A549 (cell line): ENCODE results near the gene TMEM117. TPM values are rescaled to one million over a fixed set of nuclear protein-coding genes. Genes with fewer than 3 reads are reported as not detected.

Experiments used
- ATAC-seq, 2 experiments: fragments of 200-7000 bp in 1 of 2; fragments of >200 bp in 1 of 2; cut with Nextera tagmentation in 1 of 2; cut with Tn5 transposase in 1 of 2; 3 replicates each; pipeline versions ENCODE4 v1.8.0 to v1.9.1; 2018 to 2020; ENCODE audit warnings: mild to moderate bottlenecking in 1 of 2, moderate library complexity in 1 of 2
- CTCF ChIA-PET: fragments of 300-600 bp; sonication (Branson Sonifier 250); formaldehyde crosslinking; extraction: SDS; loops from one replicate; lab custom pipeline; 2021; ENCODE audit warnings: antibody characterized with exemption, inconsistent platforms; lab: Yijun Ruan, JAX
- POLR2A ChIA-PET: fragments of 350-600 bp; formaldehyde crosslinking; extraction: SDS; loops from one replicate; lab custom pipeline; 2021; ENCODE audit warnings: antibody characterized with exemption, inconsistent platforms; lab: Yijun Ruan, JAX
- DNase-seq, 2 experiments: peaks; one replicate each; pipeline versions ENCODE4 v3.0.0 to v3.0.0-alpha.2; 2011 to 2016; ENCODE audit warnings: low read depth in 1 of 2, low spot score in 1 of 2
- FAIRE-seq: peaks from 2 replicates; lab custom pipeline; 2011; peaks lifted over from hg19 to GRCh38; lab: Jason Lieb, UNC
- H3K27ac ChIP-seq, 2 experiments: fragments of >200 bp; sonication (Bioruptor Twin); formaldehyde crosslinking; 3 replicates each; pipeline ENCODE4 v1.5.1; 2016 to 2017
- H3K4me1 ChIP-seq: fragments of >200 bp; sonication (Bioruptor Twin); formaldehyde crosslinking; 3 replicates; pipeline ENCODE4 v1.6.1; 2016
- H3K4me2 ChIP-seq: fragments of >200 bp; sonication (Bioruptor Twin); formaldehyde crosslinking; 3 replicates; pipeline ENCODE4 v1.6.1; 2016
- H3K4me3 ChIP-seq: fragments of >200 bp; sonication (Bioruptor Twin); formaldehyde crosslinking; 3 replicates; pipeline ENCODE4 v1.5.1; 2016
- H3K9me3 ChIP-seq: fragments of >200 bp; sonication (Bioruptor Twin); formaldehyde crosslinking; 3 replicates; pipeline ENCODE4 v1.6.1; 2016
- CBX2 ChIP-seq: fragments of 200-600 bp; sonication (generic); IDR thresholded peaks from 2 replicates; pipeline ENCODE4 v1.6.1; 2016; ENCODE audit warnings: low read depth, mild to moderate bottlenecking, borderline replicate concordance
- E2F6 ChIP-seq: IDR thresholded peaks from 2 replicates; pipeline ENCODE4 v1.6.1; 2012; ENCODE audit warnings: low read depth, borderline replicate concordance
- EHF ChIP-seq: fragments of 250-450 bp; sonication (Bioruptor Pico); IDR thresholded peaks from 2 replicates; pipeline ENCODE4 v1.5.0; 2020; ENCODE audit warnings: mild to moderate bottlenecking
- ELK1 ChIP-seq: fragments of 150-350 bp; IDR thresholded peaks from 2 replicates; pipeline ENCODE4 v1.6.1; 2014; ENCODE audit warnings: low read depth, mild to moderate bottlenecking, low read length
- EP300 ChIP-seq, 2 experiments: fragments of >200 bp; sonication (Bioruptor Twin); formaldehyde crosslinking; IDR thresholded peaks; 2 replicates in 1 of 2; 3 replicates in 1 of 2; pipeline ENCODE4 v1.6.1; 2016 to 2017
- ESRRA ChIP-seq: fragments of 150-350 bp; IDR thresholded peaks from 2 replicates; pipeline ENCODE4 v1.6.1; 2014; ENCODE audit warnings: mild to moderate bottlenecking, low read length, borderline replicate concordance
- FOSL2 ChIP-seq, 2 experiments: fragments of 450-650 bp in 1 of 2; fragments of >200 bp in 1 of 2; sonication (Bioruptor Twin) in 1 of 2; formaldehyde crosslinking; IDR thresholded peaks; 2 replicates each; pipeline versions ENCODE4 v1.5.0 to v1.6.1; 2016 to 2020; ENCODE audit warnings: mild to moderate bottlenecking in 1 of 2, moderate library complexity in 1 of 2
- GATA3 ChIP-seq: IDR thresholded peaks from 2 replicates; pipeline ENCODE4 v1.6.1; 2012; ENCODE audit warnings: borderline replicate concordance
- HDAC2 ChIP-seq: fragments of 200-600 bp; sonication (generic); IDR thresholded peaks from 2 replicates; pipeline ENCODE4 v1.6.1; 2016
- HOXB13 ChIP-seq: fragments of 250-450 bp; sonication (Bioruptor Pico); IDR thresholded peaks from 2 replicates; pipeline ENCODE4 v1.5.0; 2020; ENCODE audit warnings: low read depth, mild to moderate bottlenecking, moderate library complexity
- KDM1A ChIP-seq: fragments of 200-600 bp; sonication (generic); IDR thresholded peaks from 2 replicates; pipeline ENCODE4 v1.6.1; 2016; ENCODE audit warnings: low read depth, mild to moderate bottlenecking
- KDM5A ChIP-seq: fragments of 200-600 bp; sonication (generic); IDR thresholded peaks from 2 replicates; pipeline ENCODE4 v1.6.1; 2016; ENCODE audit warnings: antibody characterized with exemption, mild to moderate bottlenecking
- NR3C1 ChIP-seq: fragments of >200 bp; sonication (Bioruptor Twin); formaldehyde crosslinking; IDR thresholded peaks from 3 replicates; pipeline ENCODE4 v1.6.1; 2017
- POLR2A ChIP-seq: IDR thresholded peaks from 2 replicates; pipeline ENCODE4 v1.6.1; 2012; ENCODE audit warnings: mild to moderate bottlenecking, low read length
- RAD21 ChIP-seq, 2 experiments: fragments of >200 bp in 1 of 2; sonication (Bioruptor Twin) in 1 of 2; formaldehyde crosslinking in 1 of 2; IDR thresholded peaks in 1 of 2; conservative IDR thresholded peaks in 1 of 2; 2 replicates in 1 of 2; 3 replicates in 1 of 2; pipeline ENCODE4 v1.6.1; 2012 to 2018; ENCODE audit warnings: inconsistent platforms in 1 of 2
- RARB ChIP-seq: fragments of 250-450 bp; sonication (Bioruptor Pico); IDR thresholded peaks from 2 replicates; pipeline ENCODE4 v1.8.0; 2021; ENCODE audit warnings: mild to moderate bottlenecking, moderate library complexity
- RCOR1 ChIP-seq: fragments of 150-350 bp; IDR thresholded peaks from 2 replicates; pipeline ENCODE4 v1.6.1; 2014; ENCODE audit warnings: antibody characterized with exemption, low read length, low read depth
- RFX5 ChIP-seq: fragments of 450-650 bp; IDR thresholded peaks from 2 replicates; pipeline ENCODE4 v1.7.1; 2014; ENCODE audit warnings: antibody characterized with exemption, mild to moderate bottlenecking, moderate library complexity
- SREBF2 ChIP-seq: fragments of 450-650 bp; IDR thresholded peaks from 2 replicates; pipeline ENCODE4 v1.6.1; 2014; ENCODE audit warnings: mild to moderate bottlenecking, moderate library complexity
- TP53 ChIP-seq: fragments of 250-450 bp; sonication (Bioruptor Pico); IDR thresholded peaks from 2 replicates; pipeline ENCODE4 v1.5.0; 2021; ENCODE audit warnings: mild to moderate bottlenecking, moderate library complexity
- ZSCAN20 ChIP-seq: fragments of 250-450 bp; sonication (Bioruptor Pico); IDR thresholded peaks from 2 replicates; pipeline ENCODE4 v1.8.0; 2022; ENCODE audit warnings: mild to moderate bottlenecking, moderate library complexity
- WGBS: methylation state at CpG from one replicate; pipeline ENCODE4 v1.1.6; 2017; ENCODE audit errors: missing lambda C conversion rate; 5-methylcytosine and 5-hydroxymethylcytosine counted together
- polyA plus RNA-seq, 4 experiments: library from polyadenylated mRNA; depleted of rRNA in 3 of 4; stranded (reverse); fragments of >200 nt; fragmentation: RNase III in 1 of 4; extraction: RNeasy Plus Mini Kit Qiagen cat#74134 plus additional on column Dnase treatment in 1 of 4; gene quantifications; 2 replicates in 3 of 4; 3 replicates in 1 of 4; pipeline ENCODE4 v1.2.3, GENCODE V29; 2011 to 2017
- TF ChIP-seq, protein P1 (sequence below): fragments of >200 bp; sonication (Bioruptor Twin); formaldehyde crosslinking; IDR thresholded peaks from 3 replicates; pipeline ENCODE4 v1.5.1; 2016
- TF ChIP-seq, protein P2 (sequence below): IDR thresholded peaks from 2 replicates; pipeline ENCODE4 v1.6.1; 2012

TMEM117 gene
- polyA plus RNA-seq, 2 of the 4 experiments (the other 2 are of a cell fraction): 2.1 to 4.6 TPM

GRCh38 chr12:44098786-44099185 lies 262.9 kb downstream of the TMEM117 start:
- WGBS: 3% methylated on average over 1 of the region's 1 CpG
- Histone ChIP-seq H3K4me3 (no peak overlapping the region), H3K4me2 (no peak overlapping the region), H3K9me3 (no peaks in the 10 kb centered on the region), H3K27ac (no peak overlapping the region), H3K4me1 (no peaks in the 10 kb centered on the region)
- FAIRE-seq (no peak), ATAC-seq (no peak), DNase-seq (no peak)
- TF ChIP-seq RCOR1: no peak
- TF ChIP-seq RARB (CRISPR knock-in tag): no peak
- no peak for TF ChIP-seq POLR2A
- TF ChIP-seq ELK1: no peak
- TF ChIP-seq EHF (CRISPR knock-in tag): no peak
- TF ChIP-seq NR3C1: no peak
- no peak for TF ChIP-seq HDAC2
- TF ChIP-seq KDM1A: no peak
- no peak for TF ChIP-seq E2F6
- no peak for TF ChIP-seq TP53 (CRISPR knock-in tag)
- TF ChIP-seq CBX2: no peak
- TF ChIP-seq RAD21 (conservative IDR thresholded peaks at IDR 0.05 in 1 of 2, IDR thresholded peaks at IDR 0.05 in 1 of 2): no peak
- no peak for TF ChIP-seq ESRRA
- TF ChIP-seq GATA3: no peak
- TF ChIP-seq HOXB13 (CRISPR knock-in tag): no peak
- TF ChIP-seq EP300 (IDR thresholded peaks at IDR 0.05): no peak
- TF ChIP-seq FOSL2 (IDR thresholded peaks at IDR 0.05): no peak
- no peak for TF ChIP-seq FOSL2 (CRISPR knock-in tag; IDR thresholded peaks at IDR 0.05)
- TF ChIP-seq, protein P1, sequence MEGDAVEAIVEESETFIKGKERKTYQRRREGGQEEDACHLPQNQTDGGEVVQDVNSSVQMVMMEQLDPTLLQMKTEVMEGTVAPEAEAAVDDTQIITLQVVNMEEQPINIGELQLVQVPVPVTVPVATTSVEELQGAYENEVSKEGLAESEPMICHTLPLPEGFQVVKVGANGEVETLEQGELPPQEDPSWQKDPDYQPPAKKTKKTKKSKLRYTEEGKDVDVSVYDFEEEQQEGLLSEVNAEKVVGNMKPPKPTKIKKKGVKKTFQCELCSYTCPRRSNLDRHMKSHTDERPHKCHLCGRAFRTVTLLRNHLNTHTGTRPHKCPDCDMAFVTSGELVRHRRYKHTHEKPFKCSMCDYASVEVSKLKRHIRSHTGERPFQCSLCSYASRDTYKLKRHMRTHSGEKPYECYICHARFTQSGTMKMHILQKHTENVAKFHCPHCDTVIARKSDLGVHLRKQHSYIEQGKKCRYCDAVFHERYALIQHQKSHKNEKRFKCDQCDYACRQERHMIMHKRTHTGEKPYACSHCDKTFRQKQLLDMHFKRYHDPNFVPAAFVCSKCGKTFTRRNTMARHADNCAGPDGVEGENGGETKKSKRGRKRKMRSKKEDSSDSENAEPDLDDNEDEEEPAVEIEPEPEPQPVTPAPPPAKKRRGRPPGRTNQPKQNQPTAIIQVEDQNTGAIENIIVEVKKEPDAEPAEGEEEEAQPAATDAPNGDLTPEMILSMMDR: no peak
- TF ChIP-seq RFX5: no peak
- POLR2A ChIA-PET: no interaction called here
- CTCF ChIA-PET: no interaction called here

GRCh38 chr12:44099486-44099885 lies 263.6 kb downstream of the TMEM117 start:
- POLR2A ChIA-PET: no interaction called here
- Histone ChIP-seq H3K4me3 (no peak overlapping the region), H3K4me2 (no peak overlapping the region), H3K4me1 (no peaks in the 10 kb centered on the region), H3K9me3 (no peaks in the 10 kb centered on the region), H3K27ac (no peak overlapping the region)
- TF ChIP-seq TP53 (CRISPR knock-in tag): no peak
- TF ChIP-seq KDM5A: no peak
- no peak for TF ChIP-seq SREBF2
- TF ChIP-seq ELK1: no peak
- no peak for TF ChIP-seq ZSCAN20 (CRISPR knock-in tag)
- TF ChIP-seq, protein P2, sequence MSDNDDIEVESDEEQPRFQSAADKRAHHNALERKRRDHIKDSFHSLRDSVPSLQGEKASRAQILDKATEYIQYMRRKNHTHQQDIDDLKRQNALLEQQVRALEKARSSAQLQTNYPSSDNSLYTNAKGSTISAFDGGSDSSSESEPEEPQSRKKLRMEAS: no peak
- no peak for TF ChIP-seq RARB (CRISPR knock-in tag)
- no peak for FAIRE-seq
- DNase-seq: no peak
- WGBS: 3% methylated on average over 1 of the region's 1 CpG
- no peak for ATAC-seq
- CTCF ChIA-PET: no interaction called here
